AG04449 (cell line): ENCODE data around the gene PAX5.
"Not testable (repeated sequence)": the region's sequence is repeated elsewhere in the genome, so short reads cannot be mapped to it uniquely, and the experiment has no call there.

Experiments
- CTCF ChIA-PET: fragments of 350-600 bp; formaldehyde crosslinking; extraction: SDS; loops from one replicate; lab custom pipeline; 2021; ENCODE audit warnings: antibody characterized with exemption; lab: Yijun Ruan, JAX
- POLR2A ChIA-PET: fragments of 400-600, 350-600 bp; formaldehyde crosslinking; extraction: SDS; loops from one replicate; lab custom pipeline; 2020; ENCODE audit warnings: antibody characterized with exemption, inconsistent platforms; lab: Yijun Ruan, JAX
- DNase-seq: peaks from one replicate; pipeline ENCODE4 v3.0.0-alpha.2; 2010; ENCODE audit warnings: low read depth, low spot score
- H3K4me3 ChIP-seq: 2 replicates; pipeline ENCODE4 v1.5.1; 2011; ENCODE audit warnings: low read depth, mild to moderate bottlenecking, control low read depth, low read length
- CTCF ChIP-seq: IDR thresholded peaks from one replicate; pipeline ENCODE4 v1.5.1; 2011; ENCODE audit warnings: mild to moderate bottlenecking, moderate library complexity, low read length, control low read depth, inconsistent platforms; ENCODE audit not compliant: insufficient read depth; ENCODE audit errors: missing control alignments

PAX5 gene

GRCh38 chr9:37066139-37066725 lies 32.2 kb upstream of the PAX5 start:
- TF ChIP-seq CTCF = no peak
- H3K4me3 ChIP-seq = no peak overlapping the region

GRCh38 chr9:37062336-37062735 lies 28.3 kb upstream of the PAX5 start:
- ChIA-PET POLR2A (no interaction called here), CTCF (no interaction called here)
- H3K4me3 ChIP-seq = no peak overlapping the region
- DNase-seq = no peak
- TF ChIP-seq CTCF = no peak

More at GRCh38 chr9:37066139-37066725, 32.2 kb upstream of the PAX5 start:
- ChIA-PET POLR2A (no interaction called here), CTCF (interaction anchor here (0.7 kb wide), 1 partner anchor 47 kb away, joined by 3 read pairs; no protein-coding TSS in a partner anchor)
- no peak for DNase-seq

- CTCF ChIA-PET = no interaction called here
- peak; percentile 9 for DNase-seq
- POLR2A ChIA-PET = no interaction called here
- no peak overlapping the region for H3K4me3 ChIP-seq
- no peak for TF ChIP-seq CTCF
Measured at GRCh38 chr9:37061768-37062167, 27.7 kb upstream of the PAX5 start.

- no peak for TF ChIP-seq CTCF
- ChIA-PET CTCF (no interaction called here), POLR2A (no interaction called here)
- DNase-seq = no peak
- H3K4me3 ChIP-seq = no peak overlapping the region
Measured at GRCh38 chr9:37060833-37061232, 26.8 kb upstream of the PAX5 start.

GRCh38 chr9:37056046-37056920 lies 22.2 kb upstream of the PAX5 start:
- CTCF ChIA-PET = no interaction called here
- POLR2A ChIA-PET = no interaction called here

GRCh38 chr9:37054363-37054720 lies 20.3 kb upstream of the PAX5 start:
- POLR2A ChIA-PET, DNase-seq, H3K4me3 ChIP-seq, CTCF ChIA-PET: not testable (repeated sequence)

More at GRCh38 chr9:37056046-37056920, 22.2 kb upstream of the PAX5 start:
- TF ChIP-seq CTCF = no peak
- no peak overlapping the region for H3K4me3 ChIP-seq
- no peak for DNase-seq
